Middle frontal gyrus (tissue), 1 donor: ENCODE data around the gene GUSB.

Source experiments
- DNase-seq: peaks from one replicate; pipeline ENCODE4 v3.0.0-alpha.2; 2015; ENCODE audit warnings: low spot score; ENCODE audit errors: extremely low spot score

Gene GUSB

DNA sequence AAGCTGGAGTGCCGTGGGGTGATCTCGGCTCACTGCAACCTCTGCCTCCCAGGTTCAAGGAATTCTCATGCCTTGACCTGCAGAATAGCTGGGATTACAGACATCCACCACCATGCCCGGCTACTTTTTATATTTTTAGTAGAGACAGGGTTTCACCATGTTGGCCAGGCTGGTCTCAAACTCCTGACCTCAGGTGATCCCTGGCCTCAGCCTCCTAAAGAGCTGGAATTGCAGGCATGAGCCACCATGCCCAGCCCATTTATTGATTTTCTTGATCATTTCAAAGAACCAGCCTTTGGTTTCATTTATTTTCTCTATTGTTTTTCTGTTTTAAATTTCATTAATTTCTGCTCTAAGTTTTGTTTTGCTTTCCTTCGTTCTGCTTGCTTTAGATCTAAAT is 50.3 kb downstream of the GUSB start:
- no peak for DNase-seq

DNA sequence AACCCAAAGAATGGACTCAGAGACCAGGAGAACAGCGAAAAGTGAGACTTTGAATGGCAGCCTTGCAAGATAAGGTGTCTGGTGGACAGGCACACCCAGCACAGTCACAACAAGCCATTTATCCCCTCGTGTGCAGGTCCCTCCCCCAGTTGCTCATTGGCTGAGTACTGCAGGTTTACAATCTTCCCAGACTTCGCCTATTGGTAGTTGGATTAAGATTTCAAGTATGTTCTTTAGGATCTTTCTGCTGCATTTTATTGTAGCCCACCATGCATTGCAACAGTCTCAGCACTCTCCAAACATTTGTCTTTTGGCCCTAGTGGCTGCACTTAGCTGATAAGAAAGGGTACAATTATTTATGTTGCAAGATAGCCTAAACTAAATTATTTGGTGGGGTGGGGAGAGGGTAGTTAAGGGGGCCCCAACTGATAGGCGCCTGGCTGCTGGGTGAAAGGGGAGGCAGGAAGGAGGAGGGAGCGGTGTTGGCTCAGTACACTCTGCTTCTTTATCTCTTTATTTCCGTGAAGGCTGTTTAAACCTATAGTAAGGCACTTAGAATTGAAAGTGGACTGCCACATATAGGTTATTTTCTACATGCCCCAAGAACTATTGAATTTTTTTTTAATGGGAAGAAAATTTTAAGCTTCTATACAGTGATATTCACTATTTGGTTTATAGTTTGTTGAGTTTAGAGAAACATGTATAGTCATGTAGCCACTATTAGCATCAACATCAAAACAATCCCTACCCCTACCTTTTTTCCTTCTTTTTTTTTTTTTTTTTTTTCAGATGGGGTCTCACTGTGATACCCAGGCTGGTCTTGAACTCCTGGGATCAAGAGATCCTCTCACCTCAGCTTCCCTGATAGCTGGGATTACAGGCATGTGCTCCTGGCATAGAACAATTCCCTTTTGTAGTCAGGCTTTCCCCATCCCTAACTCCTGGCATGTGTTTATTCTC is 54.2 kb downstream of the GUSB start:
- no peak for DNase-seq

DNA sequence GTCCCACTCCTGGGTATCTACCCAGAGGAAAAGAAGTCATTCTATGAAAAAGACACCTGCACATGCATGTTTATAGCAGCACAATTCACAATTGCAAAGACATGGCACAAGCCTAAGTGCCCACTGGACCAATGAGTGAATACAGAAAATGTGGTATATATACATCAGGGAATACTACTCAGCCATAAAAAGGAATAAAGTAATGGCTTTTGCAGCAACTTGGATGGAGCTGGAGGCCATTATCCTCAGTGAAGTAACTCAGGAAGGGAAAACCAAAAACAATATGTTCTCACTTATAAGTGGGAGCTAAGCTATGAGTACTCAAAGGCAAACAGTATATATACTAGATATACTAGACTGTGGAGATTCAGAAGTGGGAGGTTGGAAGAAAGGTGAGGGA is 55.4 kb downstream of the GUSB start:
- no peak for DNase-seq

DNA sequence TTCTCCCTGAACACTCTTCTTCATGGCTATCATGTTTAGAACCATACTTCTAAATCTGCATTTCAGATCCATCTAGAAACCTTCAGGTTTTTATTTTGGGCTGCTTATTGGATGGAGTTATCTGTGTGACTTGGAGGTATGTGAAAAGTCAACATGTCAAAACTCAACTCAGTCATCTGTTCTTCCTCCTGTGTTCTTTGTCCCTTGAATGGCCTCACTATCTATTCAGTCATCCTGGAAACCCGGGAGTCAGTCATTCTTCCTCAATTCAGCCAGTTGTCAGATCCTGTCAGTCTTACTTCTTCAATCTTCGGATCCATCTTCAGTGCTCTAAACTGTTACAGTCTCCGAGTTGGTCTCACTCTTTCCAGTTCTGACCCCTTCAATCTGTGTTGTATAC is 57.0 kb downstream of the GUSB start:
- DNase-seq, result no peak

- DNase-seq, result no peak
These were observed 57.8 kb downstream of the GUSB start for GRCh38 chr7:65924193-65924592.

- DNase-seq, result no peak
These were observed 58.7 kb downstream of the GUSB start for GRCh38 chr7:65923316-65923715.

GRCh38 chr7:65915921-65916657 is 65.9 kb downstream of the GUSB start:
- no peak for DNase-seq

- no peak for DNase-seq
These were observed 69.8 kb downstream of the GUSB start for GRCh38 chr7:65912237-65912636.
